Thyroid gland (tissue), 4 donors: ENCODE results near the gene IQSEC1. TPM values are rescaled to one million over a fixed set of nuclear protein-coding genes. Genes with fewer than 3 reads are reported as not detected.
A peak's percentile ranks its signal among the peaks of the same experiment; 100 is the strongest.

Experiments
- DNase-seq, 2 donors: peaks; one replicate each; pipeline ENCODE4 v3.0.0-alpha.2; 2019
- H3K27ac ChIP-seq, 3 donors: fragments of 200-600 bp; sonication (generic); 1 replicate in 2 of 3; 2 replicates in 1 of 3; pipeline ENCODE4 v1.5.1; 2016 to 2019; ENCODE audit warnings: mild to moderate bottlenecking in 1 of 3, moderate library complexity in 1 of 3
- H3K27me3 ChIP-seq: fragments of 200-600 bp; sonication (generic); one replicate; pipeline ENCODE4 v1.5.1; 2019
- H3K36me3 ChIP-seq, 2 donors: fragments of 200-600 bp; sonication (generic); one replicate each; pipeline ENCODE4 v1.5.1; 2016 to 2019
- H3K4me1 ChIP-seq, 2 donors: fragments of 200-600 bp; sonication (generic); one replicate each; pipeline ENCODE4 v1.5.1; 2017 to 2019
- H3K4me3 ChIP-seq, 3 donors: fragments of 200-600 bp; sonication (generic); replicated peaks in 1 of 3; 1 replicate in 2 of 3; 2 replicates in 1 of 3; pipeline ENCODE4 v1.5.1; 2016; ENCODE audit warnings: mild to moderate bottlenecking in 1 of 3
- H3K9me3 ChIP-seq: fragments of 200-600 bp; sonication (generic); one replicate; pipeline ENCODE4 v1.5.1; 2017
- POLR2A ChIP-seq, 2 donors: fragments of 450-650 bp; IDR thresholded peaks; one replicate each; pipeline ENCODE4 v1.6.1; 2017; ENCODE audit warnings: antibody characterized with exemption in 2 of 2, mild to moderate bottlenecking in 2 of 2, moderate library complexity in 1 of 2
- WGBS, 2 donors: methylation state at CpG; one replicate each; pipeline ENCODE4 v1.1.5; 2017; 5-methylcytosine and 5-hydroxymethylcytosine counted together
- intact Hi-C: fragments of 100-400 bp; cut with DNase I; formaldehyde crosslinking; loops from one replicate; pipeline ENCODE4 v1.15.1; 2023
- total RNA-seq, 4 donors: library from RNA; depleted of rRNA; stranded (reverse); fragments of >200 nt; gene quantifications; one replicate each; pipeline ENCODE4 v1.2.3, GENCODE V29; 2016
- TF ChIP-seq, protein P1 (sequence below), 6 experiments: fragments of 200-600 bp in 3 of 6; fragments of 450-650 bp in 3 of 6; sonication (generic) in 3 of 6; IDR thresholded peaks; one replicate each; pipeline ENCODE4 v1.5.1; 2016 to 2019; ENCODE audit warnings: antibody characterized with exemption in 6 of 6, mild to moderate bottlenecking in 2 of 6, inconsistent platforms in 1 of 6, moderate library complexity in 1 of 6

Gene IQSEC1
- total RNA-seq, 4 donors from 2014 or later, result 37.1 to 48.3 (median 38.9) TPM

DNA sequence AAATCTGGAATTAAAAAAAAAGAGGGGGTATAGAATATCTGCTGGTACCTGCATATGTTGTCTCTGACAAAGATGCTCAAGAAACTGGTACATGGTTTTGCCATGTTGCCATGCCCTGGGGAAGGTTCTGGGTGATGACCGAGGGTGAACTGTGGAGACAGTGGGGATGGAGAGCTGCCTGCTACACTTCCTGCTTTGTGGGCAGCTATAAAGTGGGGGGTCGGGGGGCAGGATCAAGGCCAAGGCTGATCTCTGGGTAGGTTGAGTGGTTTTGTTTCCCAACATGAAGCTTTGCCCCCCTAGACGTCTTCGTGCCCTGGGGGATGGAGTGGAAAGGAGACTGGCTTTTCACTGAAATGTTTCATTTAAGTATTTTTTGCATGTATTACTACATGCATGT lies 74.6 kb downstream of the IQSEC1 start:
- H3K4me1 ChIP-seq, result peaks cover 0 to 4% of the 10 kb centered on the region in 2 donors
- no peak for TF ChIP-seq POLR2A (IDR thresholded peaks at IDR 0.05)
- TF ChIP-seq, protein P1, sequence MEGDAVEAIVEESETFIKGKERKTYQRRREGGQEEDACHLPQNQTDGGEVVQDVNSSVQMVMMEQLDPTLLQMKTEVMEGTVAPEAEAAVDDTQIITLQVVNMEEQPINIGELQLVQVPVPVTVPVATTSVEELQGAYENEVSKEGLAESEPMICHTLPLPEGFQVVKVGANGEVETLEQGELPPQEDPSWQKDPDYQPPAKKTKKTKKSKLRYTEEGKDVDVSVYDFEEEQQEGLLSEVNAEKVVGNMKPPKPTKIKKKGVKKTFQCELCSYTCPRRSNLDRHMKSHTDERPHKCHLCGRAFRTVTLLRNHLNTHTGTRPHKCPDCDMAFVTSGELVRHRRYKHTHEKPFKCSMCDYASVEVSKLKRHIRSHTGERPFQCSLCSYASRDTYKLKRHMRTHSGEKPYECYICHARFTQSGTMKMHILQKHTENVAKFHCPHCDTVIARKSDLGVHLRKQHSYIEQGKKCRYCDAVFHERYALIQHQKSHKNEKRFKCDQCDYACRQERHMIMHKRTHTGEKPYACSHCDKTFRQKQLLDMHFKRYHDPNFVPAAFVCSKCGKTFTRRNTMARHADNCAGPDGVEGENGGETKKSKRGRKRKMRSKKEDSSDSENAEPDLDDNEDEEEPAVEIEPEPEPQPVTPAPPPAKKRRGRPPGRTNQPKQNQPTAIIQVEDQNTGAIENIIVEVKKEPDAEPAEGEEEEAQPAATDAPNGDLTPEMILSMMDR (IDR thresholded peaks at IDR 0.05), result no peak
- peak overlapping the region in 1 of 3 donors; percentile 70 for H3K27ac ChIP-seq
- no peaks in the 10 kb centered on the region for H3K27me3 ChIP-seq
- H3K9me3 ChIP-seq, result no peaks in the 10 kb centered on the region
- DNase-seq, result no peak
- no peak overlapping the region for H3K4me3 ChIP-seq
- no peaks in the 10 kb centered on the region for H3K36me3 ChIP-seq
- intact Hi-C loops, result no loop called here
- WGBS, 2 donors, result 72 to 79% methylated on average over 4 of the region's 4 CpGs

DNA sequence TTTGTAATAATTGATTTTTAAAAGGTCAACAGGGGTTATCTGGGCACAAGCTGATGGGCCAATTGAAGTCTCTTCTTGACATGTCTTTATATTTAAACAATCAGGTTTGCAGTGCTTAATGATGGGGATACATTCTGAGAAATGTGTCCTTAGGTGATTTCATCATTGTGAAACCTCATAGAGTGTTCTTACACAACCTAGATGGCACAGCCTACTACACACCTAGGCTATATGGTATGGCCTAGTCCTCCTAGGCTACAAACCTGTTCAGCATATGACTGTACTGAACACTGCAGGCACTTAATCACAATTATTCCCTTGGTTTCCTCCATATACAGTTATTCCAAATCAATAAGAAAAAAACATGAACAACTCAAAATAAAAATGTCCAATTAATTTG lies 75.8 kb downstream of the IQSEC1 start:
- intact Hi-C loops, result no loop called here
- no peaks in the 10 kb centered on the region for H3K36me3 ChIP-seq
- peaks cover 4 to 9% of the 10 kb centered on the region in 2 donors for H3K4me1 ChIP-seq
- no peak for DNase-seq
- no peaks in the 10 kb centered on the region for H3K9me3 ChIP-seq
- no peak overlapping the region for H3K4me3 ChIP-seq
- no peak overlapping the region for H3K27ac ChIP-seq
- H3K27me3 ChIP-seq, result no peaks in the 10 kb centered on the region
- TF ChIP-seq, protein P1 (IDR thresholded peaks at IDR 0.05), result no peak
- no peak for TF ChIP-seq POLR2A (IDR thresholded peaks at IDR 0.05)

DNA sequence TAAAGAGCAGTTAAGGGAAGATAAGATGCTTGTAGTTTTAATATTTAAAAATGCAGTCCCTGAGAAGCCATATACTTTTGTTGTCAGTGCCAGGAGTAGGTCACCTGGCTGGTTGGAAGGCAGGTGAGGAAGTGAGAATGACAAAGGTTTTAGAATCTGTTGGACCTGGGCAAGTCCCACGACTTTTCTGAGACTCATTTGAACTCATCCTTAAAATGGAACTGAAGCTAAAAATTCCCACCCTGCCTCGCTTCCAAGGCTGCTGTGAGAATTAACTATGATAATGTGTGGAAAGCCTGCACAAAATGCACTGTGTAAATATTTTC lies 77.1 kb downstream of the IQSEC1 start:
- TF ChIP-seq, protein P1 (IDR thresholded peaks at IDR 0.05), result no peak
- no peak for TF ChIP-seq POLR2A (IDR thresholded peaks at IDR 0.05)
- intact Hi-C loops, result no loop called here
- 75 to 82% methylated on average over 2 of the region's 2 CpGs for WGBS, 2 donors

DNA sequence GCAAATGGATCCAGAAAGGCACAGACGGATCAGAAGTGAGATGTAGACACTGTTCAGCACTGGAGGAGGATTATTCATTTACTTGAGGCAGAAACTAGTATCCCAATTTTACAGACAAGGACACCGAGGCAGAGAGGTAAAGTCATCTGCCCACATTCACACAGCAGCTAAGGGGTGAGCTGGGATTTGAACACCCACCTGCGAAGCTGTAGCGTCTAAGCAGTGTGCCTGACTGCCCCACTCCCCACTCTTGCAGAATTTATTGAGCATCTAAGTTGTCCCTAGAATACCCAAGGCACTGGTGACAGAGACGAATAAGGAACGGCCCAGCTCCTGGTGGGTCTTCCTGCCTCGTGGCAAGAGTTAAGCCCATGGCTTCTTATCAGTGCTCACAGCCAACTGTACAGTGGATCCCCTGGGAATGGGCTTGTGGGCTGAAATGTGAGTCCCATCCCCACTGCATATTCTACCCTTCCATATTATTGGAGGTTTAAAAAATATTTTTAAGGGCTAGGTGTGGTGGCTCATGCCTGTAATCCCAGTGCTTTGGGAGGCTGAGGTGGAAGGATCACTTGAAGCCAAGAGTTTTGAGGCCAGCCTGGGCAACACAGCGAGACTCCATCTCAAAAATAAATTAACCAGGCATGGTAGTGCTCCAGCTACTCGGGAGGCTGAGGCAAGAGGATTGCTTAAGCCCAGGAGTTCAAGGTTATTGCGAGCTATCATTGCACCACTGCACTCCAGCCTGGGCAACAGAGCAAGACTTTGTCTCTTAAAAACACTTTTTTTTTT lies 77.6 kb downstream of the IQSEC1 start:
- WGBS, 2 donors, result 73 to 93% methylated on average over 9 of the region's 10 CpGs

More for the DNA sequence above, 77.1 kb downstream of the IQSEC1 start:
- Histone ChIP-seq H3K9me3 (no peaks in the 10 kb centered on the region), H3K4me1 (peaks cover 4 to 11% of the 10 kb centered on the region in 2 donors), H3K27ac (no peak overlapping the region), H3K36me3 (no peaks in the 10 kb centered on the region), H3K27me3 (no peaks in the 10 kb centered on the region), H3K4me3 (no peak overlapping the region)
- no peak for DNase-seq

More for the DNA sequence above, 77.6 kb downstream of the IQSEC1 start:
- no peak for TF ChIP-seq POLR2A (IDR thresholded peaks at IDR 0.05)
- TF ChIP-seq, protein P1 (IDR thresholded peaks at IDR 0.05), result no peak
- Histone ChIP-seq H3K4me1 (peaks cover 4 to 11% of the 10 kb centered on the region in 2 donors), H3K36me3 (no peaks in the 10 kb centered on the region), H3K4me3 (no peak overlapping the region), H3K27ac (peak overlapping the region; percentile 58 to 79 (median 79)), H3K9me3 (no peaks in the 10 kb centered on the region), H3K27me3 (no peaks in the 10 kb centered on the region)
- intact Hi-C loops, result no loop called here
- no peak for DNase-seq
